GM23248 (cell line): ENCODE measurements around the gene ZCCHC24. TPM values are rescaled to one million over a fixed set of nuclear protein-coding genes. Genes with fewer than 3 reads are reported as not detected.
A peak's percentile ranks its signal among the peaks of the same experiment; 100 is the strongest.

Experiments
- DNase-seq: peaks from one replicate; pipeline ENCODE4 v3.0.0-alpha.2; 2015
- H2AFZ ChIP-seq: fragments of 200-600 bp; sonication (generic); 2 replicates; pipeline ENCODE4 v1.6.1; 2016; ENCODE audit warnings: antibody characterized with exemption
- H3F3A ChIP-seq: fragments of 200-600 bp; sonication (generic); 2 replicates; pipeline ENCODE4 v1.6.1; 2016; ENCODE audit warnings: mild to moderate bottlenecking, antibody characterized with exemption, mixed run types; ENCODE audit not compliant: insufficient read depth
- H3K27ac ChIP-seq: fragments of 200-600 bp; sonication (generic); 2 replicates; pipeline ENCODE4 v1.5.1; 2016; ENCODE audit warnings: mild to moderate bottlenecking
- H3K27me3 ChIP-seq: fragments of 200-600 bp; sonication (generic); replicated peaks from 2 replicates; pipeline ENCODE4 v1.6.1; 2016; ENCODE audit warnings: mild to moderate bottlenecking; ENCODE audit not compliant: insufficient read depth
- H3K36me3 ChIP-seq: fragments of 200-600 bp; sonication (generic); 2 replicates; pipeline ENCODE4 v1.6.1; 2016; ENCODE audit warnings: low read depth, mild to moderate bottlenecking
- H3K4me1 ChIP-seq: fragments of 200-600 bp; sonication (generic); 2 replicates; pipeline ENCODE4 v1.6.1; 2016; ENCODE audit warnings: mild to moderate bottlenecking; ENCODE audit not compliant: insufficient read depth
- H3K4me2 ChIP-seq: fragments of 200-600 bp; sonication (generic); one replicate; pipeline ENCODE4 v1.6.1; 2016; ENCODE audit warnings: mild to moderate bottlenecking; ENCODE audit not compliant: unreplicated experiment
- H3K4me3 ChIP-seq: fragments of 200-600 bp; sonication (generic); 2 replicates; pipeline ENCODE4 v1.5.1; 2016; ENCODE audit warnings: mild to moderate bottlenecking
- H3K79me2 ChIP-seq: fragments of 200-600 bp; sonication (generic); 2 replicates; pipeline ENCODE4 v1.6.1; 2016; ENCODE audit warnings: mild to moderate bottlenecking; ENCODE audit not compliant: insufficient read depth
- H3K9ac ChIP-seq: fragments of 200-600 bp; sonication (generic); 2 replicates; pipeline ENCODE4 v1.6.1; 2016; ENCODE audit warnings: mild to moderate bottlenecking
- H3K9me2 ChIP-seq: fragments of 200-600 bp; sonication (generic); 2 replicates; pipeline ENCODE4 v1.6.1; 2016; ENCODE audit warnings: mixed run types, mild to moderate bottlenecking, moderate library complexity; ENCODE audit not compliant: insufficient read depth
- H3K9me3 ChIP-seq: fragments of 200-600 bp; sonication (generic); one replicate; pipeline ENCODE4 v1.6.1; 2017; ENCODE audit warnings: low read depth
- H4K20me1 ChIP-seq: fragments of 200-600 bp; sonication (generic); 2 replicates; pipeline ENCODE4 v1.6.0; 2016; ENCODE audit not compliant: insufficient read depth
- EZH2 ChIP-seq: fragments of 200-600 bp; sonication (generic); IDR thresholded peaks from 2 replicates; pipeline ENCODE4 v1.6.1; 2018; ENCODE audit warnings: antibody characterized with exemption, mild to moderate bottlenecking; ENCODE audit not compliant: insufficient read depth, poor library complexity, severe bottlenecking
- EZH2phosphoT487 ChIP-seq: fragments of 200-600 bp; sonication (generic); IDR thresholded peaks from 2 replicates; pipeline ENCODE4 v1.6.1; 2018; ENCODE audit warnings: antibody characterized with exemption, moderate library complexity, mild to moderate bottlenecking, low read depth; ENCODE audit not compliant: insufficient read depth
- WGBS, 2 experiments: methylation state at CpG; one replicate each; pipeline ENCODE4 v1.1.6; 2015 to 2017; ENCODE audit warnings: low lambda C conversion rate in 2 of 2, low coverage in 1 of 2; ENCODE audit errors: missing lambda C conversion rate in 2 of 2; 5-methylcytosine and 5-hydroxymethylcytosine counted together
- in situ Hi-C: fragments of 300-500 bp; cut with MboI; formaldehyde crosslinking; loops from 2 replicates; pipeline ENCODE4 v1.15.0; 2020
- polyA plus RNA-seq: library from polyadenylated mRNA; unstranded; fragments of >200 nt; fragmentation: Nextera tagmentation; extraction: Ambion mirVana; gene quantifications from 2 replicates; pipeline ENCODE4 v1.2.1, GENCODE V29; 2016
- total RNA-seq: library from RNA; depleted of rRNA; stranded (reverse); fragments of >200 nt; shearing (Covaris generic); gene quantifications from 2 replicates; pipeline ENCODE4 v1.2.3, GENCODE V29; 2014

Gene ZCCHC24
- total and polyA plus RNA-seq, 2 experiments from 2014 or later, result 29.3 to 30.3 TPM

GRCh38 chr10:79367426-79368189 lies 77.8 kb downstream of the ZCCHC24 start:
- H3K9me3 ChIP-seq, result no peaks in the 10 kb centered on the region
- peak; percentile 65 for DNase-seq
- no peaks in the 10 kb centered on the region for H3K36me3 ChIP-seq
- no peaks in the 10 kb centered on the region for H3K79me2 ChIP-seq
- no peaks in the 10 kb centered on the region for H4K20me1 ChIP-seq
- no peaks in the 10 kb centered on the region for H3K27me3 ChIP-seq
- H3K9ac ChIP-seq, result no peak overlapping the region
- no peaks in the 10 kb centered on the region for H3K9me2 ChIP-seq
- in situ Hi-C loops, result no loop called here
- peak overlapping the region; percentile 19 for H3K4me2 ChIP-seq
- no peak overlapping the region for H3K4me3 ChIP-seq
- H3K27ac ChIP-seq, result peak overlapping the region; percentile 10; the same call in 1 of the 2 replicates
- H2AFZ ChIP-seq, result peak overlapping the region; percentile 34; the same call in 1 of the 2 replicates
- H3F3A ChIP-seq, result peaks cover 25% of the 10 kb centered on the region
- WGBS, 2 experiments, result 73 to 78% methylated on average over 6 of the region's 6 CpGs
- H3K4me1 ChIP-seq, result peaks cover 11% of the 10 kb centered on the region
- no peak for TF ChIP-seq EZH2phosphoT487
- no peak for TF ChIP-seq EZH2

GRCh38 chr10:79361726-79362397 lies 83.6 kb downstream of the ZCCHC24 start:
- no peaks in the 10 kb centered on the region for H3K79me2 ChIP-seq
- no peak overlapping the region for H3K9ac ChIP-seq
- in situ Hi-C loops, result no loop called here
- H3F3A ChIP-seq, result peaks cover 13% of the 10 kb centered on the region
- H3K27me3 ChIP-seq, result no peaks in the 10 kb centered on the region
- H3K9me2 ChIP-seq, result no peaks in the 10 kb centered on the region
- TF ChIP-seq EZH2 (no peak), EZH2phosphoT487 (no peak)
- no peak overlapping the region for H3K27ac ChIP-seq
- H3K36me3 ChIP-seq, result no peaks in the 10 kb centered on the region
- no peaks in the 10 kb centered on the region for H3K9me3 ChIP-seq
- peaks cover 2% of the 10 kb centered on the region for H3K4me1 ChIP-seq
- no peak overlapping the region for H2AFZ ChIP-seq
- no peak for DNase-seq
- 86% methylated on average over 4 of the region's 4 CpGs for WGBS, 2 experiments
- H3K4me2 ChIP-seq, result no peak overlapping the region
- H4K20me1 ChIP-seq, result no peaks in the 10 kb centered on the region
- H3K4me3 ChIP-seq, result no peak overlapping the region

DNA sequence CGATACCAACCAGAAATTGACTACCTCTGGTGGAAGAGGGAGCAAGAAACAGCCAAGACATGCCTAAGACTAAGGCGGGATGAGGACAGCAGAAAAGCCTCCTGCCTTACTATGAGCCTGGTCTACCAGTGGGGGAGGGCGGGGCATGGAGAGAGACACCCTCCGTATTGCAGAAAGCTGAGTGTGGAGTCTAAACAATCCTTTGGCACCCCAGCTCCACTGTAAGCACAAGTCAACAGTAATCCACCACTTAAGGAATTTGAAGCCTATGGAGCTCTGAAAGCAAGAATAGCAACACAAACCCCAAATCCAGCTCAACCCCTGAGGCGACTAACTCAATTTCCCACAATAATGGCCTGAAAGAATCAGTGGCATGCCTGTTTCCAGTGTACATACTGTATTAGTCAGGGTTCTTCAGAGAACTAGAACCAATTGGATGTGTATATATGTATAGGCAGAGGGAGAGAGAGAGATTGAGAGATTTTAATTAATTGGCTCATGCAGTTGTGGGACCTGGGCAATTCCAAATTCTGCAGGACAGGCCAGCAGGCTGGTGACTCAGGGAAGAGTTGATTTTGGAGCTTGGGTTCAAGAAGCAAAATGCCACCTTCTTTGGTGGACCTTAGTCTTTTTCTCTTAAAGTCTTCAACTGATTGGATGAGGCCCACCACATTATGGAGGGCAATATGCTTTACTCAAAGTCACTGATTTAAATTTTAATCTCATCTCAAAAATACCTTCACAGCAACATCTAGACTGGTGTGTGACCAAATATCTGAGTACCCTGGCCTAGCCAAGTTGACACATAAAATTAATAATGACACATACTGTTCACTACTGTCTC lies 84.7 kb downstream of the ZCCHC24 start:
- no peak for DNase-seq
- no peak overlapping the region for H2AFZ ChIP-seq
- TF ChIP-seq EZH2phosphoT487 (no peak), EZH2 (no peak)
- H3K36me3 ChIP-seq, result no peaks in the 10 kb centered on the region; the same call in 1 of the 2 replicates
- no peaks in the 10 kb centered on the region for H3K27me3 ChIP-seq
- H3K4me1 ChIP-seq, result no peaks in the 10 kb centered on the region
- WGBS, 2 experiments, result 95 to 99% methylated on average over 5 of the region's 5 CpGs
- H3K9ac ChIP-seq, result no peak overlapping the region
- peaks cover 9% of the 10 kb centered on the region; the same call in 1 of the 2 replicates for H3F3A ChIP-seq
- H4K20me1 ChIP-seq, result no peaks in the 10 kb centered on the region
- H3K79me2 ChIP-seq, result no peaks in the 10 kb centered on the region
- no peak overlapping the region for H3K27ac ChIP-seq
- H3K4me3 ChIP-seq, result no peak overlapping the region
- in situ Hi-C loops, result no loop called here
- no peaks in the 10 kb centered on the region for H3K9me3 ChIP-seq
- H3K9me2 ChIP-seq, result no peaks in the 10 kb centered on the region
- H3K4me2 ChIP-seq, result no peak overlapping the region
